HG02798 (cell line): Measurements from ENCODE around the gene EEA1.

Source experiments
- ATAC-seq: cut with Tn5 transposase; IDR thresholded peaks from one replicate; pipeline ENCODE4 v1.9.1; 2021; ENCODE audit warnings: mild to moderate bottlenecking; ENCODE audit not compliant: unreplicated experiment, poor library complexity

The EEA1 gene

GRCh38 chr12:92726850-92727249, 202.2 kb downstream of the EEA1 start:
- ATAC-seq: no peak

GRCh38 chr12:92722897-92723296, 206.2 kb downstream of the EEA1 start:
- no peak for ATAC-seq

GRCh38 chr12:92721656-92722055, 207.4 kb downstream of the EEA1 start:
- no peak for ATAC-seq

GRCh38 chr12:92721130-92721529, 208.0 kb downstream of the EEA1 start:
- ATAC-seq: no peak
